Adrenal gland (tissue), 12 donors: Measurements from ENCODE around the gene LTBP2. TPM values are rescaled to one million over a fixed set of nuclear protein-coding genes. Genes with fewer than 3 reads are reported as not detected.
A peak's percentile ranks its signal among the peaks of the same experiment; 100 is the strongest.

Experiments used
- DNase-seq, 7 donors: peaks; one replicate each; pipeline ENCODE4 v3.0.0-alpha.2; 2019 to 2020
- H3K27ac ChIP-seq, 5 donors: fragments of 200-600 bp; sonication (generic) in 4 of 5; 1 replicate in 3 of 5; 2 replicates in 2 of 5; pipeline versions ENCODE4 v1.5.1 to v1.8.0; 2016 to 2020; ENCODE audit warnings: mild to moderate bottlenecking in 1 of 5
- H3K27me3 ChIP-seq: fragments of 200-600 bp; 2 replicates; pipeline ENCODE4 v1.8.0; 2021
- H3K36me3 ChIP-seq, 2 donors: fragments of 200-600 bp; replicated peaks in 1 of 2; 1 replicate in 1 of 2; 2 replicates in 1 of 2; pipeline versions ENCODE4 v1.5.1 to v1.8.0; 2018 to 2022
- H3K4me1 ChIP-seq, 2 donors: fragments of 200-600 bp; replicated peaks in 1 of 2; 1 replicate in 1 of 2; 2 replicates in 1 of 2; pipeline versions ENCODE4 v1.5.1 to v1.8.0; 2018 to 2021
- H3K4me3 ChIP-seq, 4 donors: fragments of 200-600 bp; sonication (generic) in 3 of 4; one replicate each; pipeline ENCODE4 v1.5.1; 2016 to 2018
- H3K9me3 ChIP-seq, 3 donors: fragments of 200-600 bp; sonication (generic) in 1 of 3; replicated peaks in 1 of 3; 1 replicate in 2 of 3; 2 replicates in 1 of 3; pipeline versions ENCODE4 v1.5.1 to v1.8.0; 2016 to 2021
- CTCF ChIP-seq, 6 experiments: fragments of 450-650 bp in 4 of 6; fragments of 200-600 bp in 2 of 6; sonication (generic) in 1 of 6; IDR thresholded peaks; 1 replicate in 5 of 6; 2 replicates in 1 of 6; pipeline versions ENCODE4 v1.5.1 to v1.8.0; 2016 to 2021; ENCODE audit warnings: antibody characterized with exemption in 6 of 6, mild to moderate bottlenecking in 2 of 6, moderate library complexity in 1 of 6
- POLR2A ChIP-seq, 2 donors: fragments of 450-650 bp; IDR thresholded peaks; one replicate each; pipeline ENCODE4 v1.6.1; 2017; ENCODE audit warnings: antibody characterized with exemption in 2 of 2, mild to moderate bottlenecking in 2 of 2, moderate library complexity in 1 of 2
- WGBS, 4 donors: extraction: QIAGEN DNeasy Blood & Tissue Kit in 2 of 4; methylation state at CpG; one replicate each; pipeline versions ENCODE4 v1.1.5 to v1.1.7; 2013 to 2017; 5-methylcytosine and 5-hydroxymethylcytosine counted together
- intact Hi-C, 2 donors: fragments of 100-400 bp; cut with DNase I; formaldehyde crosslinking; loops; one replicate each; pipeline versions ENCODE4 v1.14.1 to v1.15.0; 2022 to 2023
- polyA plus RNA-seq, 3 donors: library from polyadenylated mRNA; stranded (reverse); fragments of 200-250 nt in 2 of 3; fragments of 350-450 nt in 1 of 3; fragmentation: Illumina TruSeq in 1 of 3; extraction: RNeasy Lipid Tissue Mini Kit (QIAGEN cat#74804) in 1 of 3; gene quantifications; one replicate each; pipeline ENCODE4 v1.2.3, GENCODE V29; 2013 to 2014
- total RNA-seq, 9 donors: library from RNA; depleted of rRNA in 4 of 9; stranded (reverse); fragments of >200 nt in 4 of 9; fragments of 120-200 nt in 1 of 9; fragmentation: NEBNext Ultra II Directional in 1 of 9; extraction: Animal tissue kit (Norgen Biotek cat#: 25700) in 1 of 9; gene quantifications; one replicate each; pipeline versions ENCODE4 v1.1.0 to v1.2.4, GENCODE V29; 2013 to 2023
- donor health status: healthy with polysubstance abuse.
- donor health status: Bipolar disorder and iron deficiency.
- donor health status: DM: yes; HTN: yes; CAD: no.
- donor health status: DM: no; HTN: no; CAD: no.
- donor health status: DM: no; HTN: no; CAD: no.
- donor health status: DM: yes; HTN: yes; CAD: no.

LTBP2 gene
- total and polyA plus RNA-seq, 12 donors: 2.1 to 17.0 (median 6.2) TPM

GRCh38 chr14:74622257-74622656 is 10.2 kb upstream of the LTBP2 start:
- intact Hi-C loops: no loop called here
- Histone ChIP-seq H3K4me1 (peaks cover 5 to 16% of the 10 kb centered on the region in 2 donors), H3K9me3 (no peaks in the 10 kb centered on the region), H3K36me3 (no peaks in the 10 kb centered on the region), H3K4me3 (no peak overlapping the region), H3K27me3 (no peaks in the 10 kb centered on the region), H3K27ac (no peak overlapping the region)
- WGBS, 4 donors: 74 to 83% (median 78%) methylated on average over 5 of the region's 5 CpGs
- DNase-seq: no peak
- no peak for TF ChIP-seq CTCF (IDR thresholded peaks at IDR 0.05)
- no peak for TF ChIP-seq POLR2A (IDR thresholded peaks at IDR 0.05)

GRCh38 chr14:74621556-74621955 is 9.5 kb upstream of the LTBP2 start:
- H3K27ac ChIP-seq: no peak overlapping the region
- WGBS, 4 donors: 54 to 75% (median 61%) methylated on average over 6 of the region's 6 CpGs
- no peak for DNase-seq
- intact Hi-C loops: no loop called here
- no peaks in the 10 kb centered on the region for H3K27me3 ChIP-seq
- H3K4me3 ChIP-seq: no peak overlapping the region
- no peaks in the 10 kb centered on the region for H3K9me3 ChIP-seq
- TF ChIP-seq CTCF (IDR thresholded peaks at IDR 0.05) (no peak), POLR2A (IDR thresholded peaks at IDR 0.05) (no peak)
- no peaks in the 10 kb centered on the region for H3K36me3 ChIP-seq
- peaks cover 5 to 16% of the 10 kb centered on the region in 2 donors for H3K4me1 ChIP-seq

- peaks cover 2% of the 10 kb centered on the region for H3K27me3 ChIP-seq
- DNase-seq: no peak
- H3K4me1 ChIP-seq: peaks cover 5 to 16% of the 10 kb centered on the region in 2 donors
- TF ChIP-seq CTCF (IDR thresholded peaks at IDR 0.05) (no peak), POLR2A (IDR thresholded peaks at IDR 0.05) (no peak)
- no peaks in the 10 kb centered on the region for H3K9me3 ChIP-seq
- peak overlapping the region in 1 of 5 donors; percentile 18 for H3K27ac ChIP-seq
- H3K4me3 ChIP-seq: no peak overlapping the region
- H3K36me3 ChIP-seq: no peaks in the 10 kb centered on the region
- intact Hi-C loops: no loop called here
- WGBS, 4 donors: 83 to 95% (median 92%) methylated on average over 3 of the region's 3 CpGs
Measured at GRCh38 chr14:74620923-74621322, 8.9 kb upstream of the LTBP2 start.

- WGBS, 4 donors: 68 to 86% (median 74%) methylated on average over 2 of the region's 2 CpGs
- Histone ChIP-seq H3K27me3 (peaks cover 6% of the 10 kb centered on the region), H3K36me3 (no peaks in the 10 kb centered on the region), H3K9me3 (no peaks in the 10 kb centered on the region), H3K27ac (peak overlapping the region in 1 of 5 donors; percentile 74), H3K4me3 (no peak overlapping the region), H3K4me1 (peaks cover 5 to 16% of the 10 kb centered on the region in 2 donors)
- DNase-seq: no peak
- intact Hi-C loops: no loop called here
- TF ChIP-seq CTCF (IDR thresholded peaks at IDR 0.05): no peak
- TF ChIP-seq POLR2A (IDR thresholded peaks at IDR 0.05): no peak
Measured at GRCh38 chr14:74620497-74620921, 8.5 kb upstream of the LTBP2 start.
